HG03571 (cell line): Measurements from ENCODE around the gene IMPA2.
"Not testable (repeated sequence)": the region's sequence is repeated elsewhere in the genome, so short reads cannot be mapped to it uniquely, and the experiment has no call there.

Experiments used
- ATAC-seq: cut with Tn5 transposase; IDR thresholded peaks from one replicate; pipeline ENCODE4 v1.9.1; 2021; ENCODE audit not compliant: unreplicated experiment

Gene IMPA2

DNA sequence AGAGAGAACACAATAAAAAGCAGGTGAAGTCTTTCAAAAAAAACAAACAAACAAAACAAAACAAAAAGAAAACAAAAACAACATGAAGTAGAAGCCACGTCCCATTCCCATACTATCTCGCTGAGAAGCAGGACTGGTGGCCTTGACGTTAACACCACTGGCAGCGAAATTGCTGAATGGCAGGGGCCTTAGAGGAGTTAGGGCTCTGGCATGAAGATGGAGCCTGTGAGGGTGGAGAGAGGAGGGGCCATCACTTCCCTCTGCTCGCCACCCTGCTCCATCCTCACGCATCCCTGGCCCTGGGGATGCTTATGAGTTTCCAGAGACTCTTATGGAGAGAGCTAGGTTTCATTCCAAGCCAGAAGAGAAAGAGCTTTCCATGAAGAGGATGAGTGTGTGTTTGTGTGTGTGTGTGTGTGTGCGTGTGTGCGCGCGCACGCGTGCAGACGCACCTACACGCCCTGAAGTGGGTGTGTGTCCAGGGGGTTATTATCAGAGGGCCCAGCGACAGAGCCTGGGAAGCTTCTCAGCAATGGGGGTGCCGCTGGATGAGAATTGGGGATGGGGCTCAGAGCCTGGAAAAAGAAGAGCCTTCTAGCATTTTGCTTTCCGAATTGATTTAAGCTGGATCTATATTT lies 20.4 kb upstream of the IMPA2 start:
- ATAC-seq: no peak

DNA sequence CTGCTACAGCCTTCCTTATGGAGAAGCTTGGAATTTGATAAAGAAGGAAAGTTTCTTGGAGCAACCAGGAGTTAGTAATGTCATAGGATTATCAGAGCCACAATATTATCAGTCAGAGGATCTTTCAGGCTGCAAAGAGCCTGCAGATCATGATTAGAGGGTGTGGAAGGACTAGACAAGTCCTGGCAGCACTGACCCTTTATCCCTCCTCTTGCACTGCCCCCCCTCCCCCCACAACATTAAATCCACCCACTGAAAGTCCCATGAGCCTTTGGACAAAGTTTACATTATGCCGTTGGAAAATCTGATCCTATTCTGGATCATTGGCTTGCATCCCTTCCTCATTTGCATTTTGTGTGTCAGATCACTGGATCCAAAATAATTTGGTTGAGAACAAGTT lies 18.7 kb upstream of the IMPA2 start:
- no peak for ATAC-seq

DNA sequence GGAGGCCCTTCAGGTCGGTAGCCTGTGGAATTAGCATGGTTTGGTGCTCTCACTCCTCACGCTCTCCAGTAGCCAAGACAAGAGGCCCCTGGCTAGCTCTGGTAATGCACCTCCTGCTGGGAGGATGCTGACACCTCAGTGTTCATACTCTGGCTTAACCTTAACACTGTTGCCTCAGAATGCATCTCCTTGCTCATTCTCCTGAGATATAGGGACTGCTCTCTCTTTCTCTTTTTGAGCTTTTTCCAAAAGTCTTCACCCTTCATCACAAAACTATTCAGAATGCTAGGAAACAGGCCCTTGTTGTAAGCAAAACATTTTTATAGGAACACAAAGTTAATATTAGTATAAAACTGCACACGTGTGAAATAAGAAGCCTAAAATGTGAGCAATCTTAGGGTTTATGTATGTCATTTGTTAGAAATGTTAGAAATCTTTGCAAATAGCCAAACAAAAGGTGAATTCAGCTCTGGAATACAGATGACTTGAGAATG lies 17.3 kb upstream of the IMPA2 start:
- ATAC-seq: no peak

DNA sequence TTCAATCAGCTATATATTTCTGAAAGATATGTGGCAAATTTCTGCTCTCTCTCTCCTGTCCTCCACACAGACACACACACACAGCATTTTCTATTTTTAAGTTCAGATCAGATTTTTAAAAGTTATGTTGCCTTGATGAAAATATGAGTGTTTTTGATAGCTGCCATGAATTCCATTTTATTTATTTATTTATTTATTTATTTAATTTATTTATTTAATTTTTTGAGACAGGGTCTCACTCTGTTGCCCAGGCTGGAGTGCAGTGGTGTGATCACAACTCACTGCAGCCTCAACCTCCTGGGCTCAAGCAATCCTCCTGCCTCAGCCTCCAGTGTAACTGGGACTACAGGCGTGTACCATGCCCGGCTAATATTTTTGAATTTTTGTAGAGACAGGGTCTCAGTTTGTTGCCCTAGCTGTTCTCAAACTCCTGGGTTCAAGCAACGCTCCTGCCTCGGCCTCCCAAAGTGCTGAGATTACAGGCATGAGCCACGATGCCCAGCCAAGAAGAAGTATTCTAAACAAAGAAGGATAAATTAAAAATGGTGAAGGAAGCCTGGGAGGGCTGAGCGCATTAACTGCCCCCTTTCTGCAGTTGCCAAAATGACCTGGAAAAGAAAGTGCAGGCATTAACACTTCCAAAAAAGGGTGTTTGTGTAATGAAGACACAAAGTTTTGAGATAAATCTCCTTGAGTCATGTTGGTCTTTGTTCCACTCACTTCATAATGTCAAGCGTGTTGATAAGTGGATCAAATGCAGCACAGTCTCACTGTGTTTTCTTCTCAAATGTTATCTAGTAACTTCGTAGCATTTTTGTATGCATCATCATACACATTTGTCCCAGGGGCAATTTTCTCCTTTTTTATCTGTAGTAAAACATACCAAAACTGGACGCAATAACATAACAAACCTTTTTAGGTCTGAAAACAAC lies 11.1 kb upstream of the IMPA2 start:
- no peak for ATAC-seq

DNA sequence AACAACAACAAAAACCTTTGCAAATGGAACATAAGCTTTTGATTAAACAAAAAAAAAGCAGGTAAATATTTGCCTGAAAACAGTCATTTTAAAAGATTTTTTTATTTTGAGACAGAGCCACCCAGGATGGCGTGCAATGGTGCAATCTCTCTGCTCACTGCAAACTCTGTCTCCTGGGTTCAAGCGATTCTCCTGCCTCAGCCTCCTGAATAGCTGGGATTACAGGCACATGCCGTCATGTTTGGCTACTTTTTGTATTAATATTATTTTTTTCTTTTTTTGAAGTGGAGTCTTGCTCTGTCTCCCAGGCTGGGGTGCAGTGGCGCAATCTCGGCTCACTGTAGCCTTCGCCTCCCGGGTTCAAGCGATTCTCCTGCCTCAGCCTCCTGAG lies 10.5 kb upstream of the IMPA2 start:
- ATAC-seq: not testable (repeated sequence)

DNA sequence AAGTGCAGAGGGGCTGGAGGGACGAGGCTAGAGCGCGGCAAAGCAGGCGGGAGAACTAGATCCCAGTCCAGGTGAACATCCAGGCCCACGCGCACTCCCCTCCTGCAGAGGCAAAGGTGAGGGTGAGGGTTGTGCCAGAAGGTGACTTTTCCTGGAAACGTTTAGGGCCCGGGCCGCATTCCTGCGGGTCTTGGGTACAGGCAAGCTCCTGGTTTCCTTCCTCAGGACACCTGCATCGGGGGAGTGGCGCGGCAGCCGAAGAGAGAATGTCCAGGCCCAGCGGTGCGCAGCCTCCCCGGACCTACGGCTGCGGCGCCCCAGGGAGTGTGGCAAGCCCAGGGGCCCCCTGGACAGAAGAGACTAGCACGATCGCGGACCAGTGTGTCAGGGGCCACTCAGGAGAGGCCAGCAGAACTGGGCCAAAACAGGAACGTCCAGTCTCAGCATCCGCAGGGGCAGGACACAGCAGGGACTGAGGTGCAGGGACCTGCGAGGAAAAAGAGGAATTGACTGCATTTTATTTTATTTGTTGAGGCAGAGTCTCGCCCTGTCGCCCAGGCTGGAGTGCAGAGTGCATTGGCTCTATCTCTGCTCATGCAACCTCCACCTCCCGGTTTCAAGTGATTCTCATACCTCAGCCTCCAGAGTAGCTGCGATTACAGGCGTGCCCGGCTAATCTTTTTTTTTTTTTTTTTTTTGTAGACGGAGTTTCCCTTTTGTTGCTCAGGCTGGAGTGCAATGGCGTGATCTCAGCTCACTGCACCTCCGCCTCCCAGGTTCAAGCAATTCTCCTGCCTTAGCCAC lies 8.7 kb upstream of the IMPA2 start:
- no peak for ATAC-seq

DNA sequence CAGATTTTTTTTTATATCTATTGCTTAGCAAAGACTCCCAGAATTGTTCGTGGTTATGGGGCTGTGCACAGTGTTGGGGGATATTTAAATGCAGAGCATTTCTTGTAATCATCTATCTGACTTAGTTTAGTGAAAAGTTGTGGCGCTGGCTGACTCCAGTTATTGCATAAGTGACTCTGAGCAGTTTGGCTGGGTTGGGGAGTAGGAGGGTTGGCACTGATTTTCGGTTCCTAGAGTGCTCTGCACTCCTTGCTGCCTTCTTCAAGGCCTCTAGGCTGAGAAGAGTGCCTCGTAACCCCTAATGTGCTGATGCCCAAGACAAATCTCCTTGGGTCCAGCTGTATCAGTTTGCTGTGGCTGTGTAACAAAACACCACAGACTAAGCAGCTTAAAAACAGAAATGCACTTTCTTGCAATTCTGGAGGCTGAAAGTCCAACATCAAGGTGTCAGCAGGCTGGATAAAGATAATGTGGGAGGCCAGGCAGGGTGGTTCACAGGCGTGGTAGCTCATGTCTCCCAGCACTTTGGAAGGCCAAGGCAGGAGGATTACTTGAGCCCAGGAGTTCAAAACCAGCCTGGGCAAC lies 6.5 kb upstream of the IMPA2 start:
- no peak for ATAC-seq

DNA sequence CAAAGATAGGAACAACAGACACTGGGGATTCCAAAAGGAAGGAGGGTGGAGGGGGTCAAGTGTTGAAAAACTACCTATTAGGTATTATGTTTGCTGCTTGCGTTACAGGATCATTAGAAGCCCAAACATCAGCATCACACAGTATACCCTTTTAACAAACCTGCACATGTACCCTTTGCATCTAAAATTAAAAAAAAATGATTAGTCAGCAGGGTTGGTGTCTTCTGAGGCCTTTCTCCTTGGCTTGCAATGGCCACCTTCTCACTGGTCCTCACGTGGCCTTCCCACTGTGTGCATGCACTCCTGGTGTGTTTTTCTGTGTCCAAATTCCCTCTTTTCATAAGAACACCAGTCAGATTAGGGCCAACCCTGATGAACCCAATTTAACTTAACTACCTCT lies 5.6 kb upstream of the IMPA2 start:
- ATAC-seq: no peak

DNA sequence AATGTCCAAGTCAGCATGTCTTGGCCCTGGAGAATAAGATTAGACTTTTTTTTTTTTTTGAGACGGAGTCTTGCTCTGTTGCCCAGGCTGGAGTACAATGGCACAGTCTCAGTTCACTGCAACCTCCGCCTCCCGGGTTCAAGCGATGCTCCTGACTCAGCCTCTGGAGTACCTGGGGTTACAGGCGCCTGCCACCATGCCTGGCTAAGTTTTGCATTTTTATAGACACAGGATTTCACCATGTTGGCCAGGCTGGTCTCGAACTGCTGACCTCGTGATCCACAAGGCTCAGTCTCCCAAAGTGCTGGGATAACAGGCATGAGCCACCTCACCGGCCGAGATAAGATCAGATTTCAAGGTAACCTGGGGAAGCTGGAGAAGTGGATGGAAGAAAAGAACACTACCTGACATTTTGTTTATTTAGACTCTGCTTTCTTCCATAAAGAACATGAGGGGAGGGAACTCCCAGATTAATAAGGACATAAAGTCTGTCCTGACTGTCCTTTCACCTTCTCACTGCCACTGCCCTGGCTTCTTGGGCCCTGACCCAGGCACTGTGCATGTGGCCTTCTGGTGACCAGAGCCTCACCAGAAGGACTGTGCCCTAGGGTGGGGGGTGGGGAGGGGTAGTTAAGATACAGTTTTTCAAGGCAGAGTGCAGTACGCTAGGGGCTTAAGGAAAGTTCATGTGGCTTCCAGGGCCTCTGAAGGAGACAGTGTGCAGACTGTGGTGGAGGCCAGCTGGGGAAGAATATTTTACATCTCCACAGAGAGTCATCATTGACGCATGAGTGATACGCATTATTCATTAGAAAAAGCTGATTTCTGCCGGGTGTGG lies 4.8 kb upstream of the IMPA2 start:
- no peak for ATAC-seq

DNA sequence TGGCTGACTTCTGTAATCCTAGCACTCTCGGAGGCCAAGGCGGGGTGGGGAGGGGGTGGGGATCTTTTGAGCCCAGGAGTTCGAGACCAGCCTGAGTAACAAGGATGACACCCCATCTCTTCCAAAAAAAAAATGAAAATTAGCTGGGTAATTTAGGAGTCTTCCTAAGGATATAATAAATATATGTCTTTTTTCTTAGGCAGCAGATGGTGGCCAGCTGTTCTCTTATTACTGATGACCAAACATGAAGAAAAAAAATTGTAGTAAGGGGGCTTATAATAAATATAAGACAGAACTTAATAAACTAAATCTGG lies 4.2 kb upstream of the IMPA2 start:
- no peak for ATAC-seq

DNA sequence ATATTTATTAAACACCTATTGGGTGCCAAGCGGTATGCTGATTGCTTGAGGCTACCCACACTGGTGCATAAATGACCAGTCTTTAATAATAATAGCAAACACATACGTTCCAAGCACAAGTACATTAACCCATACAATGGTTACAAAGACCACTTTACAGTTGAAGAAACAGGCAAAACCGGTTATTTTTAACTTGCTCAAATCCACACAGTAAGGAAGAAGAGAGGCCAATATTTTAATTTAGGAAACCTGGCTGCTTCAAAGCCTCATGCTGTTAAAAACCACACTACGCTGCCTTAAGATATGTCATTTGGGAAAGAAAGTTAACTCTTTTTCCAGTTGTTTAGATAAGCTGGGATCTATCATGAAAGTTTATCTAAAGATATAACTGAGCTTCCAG lies 2.4 kb upstream of the IMPA2 start:
- ATAC-seq: no peak

DNA sequence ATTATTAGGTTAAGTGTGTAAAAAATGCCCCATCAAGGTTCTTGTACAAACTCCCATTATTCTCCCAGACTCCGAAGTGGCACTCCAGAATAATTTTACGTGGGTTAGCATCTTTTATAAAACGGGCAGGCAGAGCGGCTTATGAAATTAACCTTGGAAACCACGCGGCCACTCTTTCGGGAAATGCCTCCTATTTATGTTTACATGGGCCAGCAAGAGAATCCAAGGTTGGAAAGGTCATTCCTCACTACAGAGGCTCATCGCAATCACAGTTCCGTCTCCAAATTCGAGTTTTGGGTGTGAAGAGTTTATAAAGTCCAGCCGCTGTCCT lies 1.2 kb upstream of the IMPA2 start:
- no peak for ATAC-seq

DNA sequence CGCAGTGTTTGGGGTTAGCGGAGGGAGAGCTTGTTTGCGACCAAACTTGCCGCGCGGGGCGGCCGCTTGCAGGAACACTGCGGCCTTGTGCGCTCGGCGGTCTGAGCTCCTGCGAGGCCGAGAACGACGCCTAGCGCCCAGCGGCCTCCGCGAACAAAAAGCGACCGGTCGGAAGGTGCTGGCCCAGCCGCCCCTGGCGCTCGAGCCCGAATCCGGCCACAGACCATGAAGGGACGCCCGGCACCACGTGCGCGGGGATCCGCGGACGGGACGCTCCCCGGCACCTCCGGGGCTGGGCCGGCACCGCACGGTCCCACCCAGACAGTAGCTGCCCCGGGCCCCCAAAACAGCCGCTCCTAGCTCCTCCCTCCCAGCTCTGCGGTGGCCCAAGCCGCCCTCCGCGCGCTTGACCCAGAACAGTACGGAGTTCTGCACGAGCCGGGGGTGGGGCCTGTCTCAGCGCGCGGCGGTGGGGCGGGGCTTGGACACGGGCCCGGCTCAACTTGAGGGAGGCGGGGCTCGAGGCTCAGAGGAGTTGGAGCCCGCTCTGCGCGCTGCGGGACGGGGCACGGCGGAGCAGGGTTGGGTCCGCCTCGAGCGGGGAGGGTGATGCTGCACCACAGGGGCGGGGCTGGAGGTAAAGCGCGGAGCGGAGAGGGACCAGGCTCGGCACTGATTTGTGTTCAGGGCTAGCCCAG lies 664 bp upstream of the IMPA2 start:
- peak; percentile 84 for ATAC-seq

DNA sequence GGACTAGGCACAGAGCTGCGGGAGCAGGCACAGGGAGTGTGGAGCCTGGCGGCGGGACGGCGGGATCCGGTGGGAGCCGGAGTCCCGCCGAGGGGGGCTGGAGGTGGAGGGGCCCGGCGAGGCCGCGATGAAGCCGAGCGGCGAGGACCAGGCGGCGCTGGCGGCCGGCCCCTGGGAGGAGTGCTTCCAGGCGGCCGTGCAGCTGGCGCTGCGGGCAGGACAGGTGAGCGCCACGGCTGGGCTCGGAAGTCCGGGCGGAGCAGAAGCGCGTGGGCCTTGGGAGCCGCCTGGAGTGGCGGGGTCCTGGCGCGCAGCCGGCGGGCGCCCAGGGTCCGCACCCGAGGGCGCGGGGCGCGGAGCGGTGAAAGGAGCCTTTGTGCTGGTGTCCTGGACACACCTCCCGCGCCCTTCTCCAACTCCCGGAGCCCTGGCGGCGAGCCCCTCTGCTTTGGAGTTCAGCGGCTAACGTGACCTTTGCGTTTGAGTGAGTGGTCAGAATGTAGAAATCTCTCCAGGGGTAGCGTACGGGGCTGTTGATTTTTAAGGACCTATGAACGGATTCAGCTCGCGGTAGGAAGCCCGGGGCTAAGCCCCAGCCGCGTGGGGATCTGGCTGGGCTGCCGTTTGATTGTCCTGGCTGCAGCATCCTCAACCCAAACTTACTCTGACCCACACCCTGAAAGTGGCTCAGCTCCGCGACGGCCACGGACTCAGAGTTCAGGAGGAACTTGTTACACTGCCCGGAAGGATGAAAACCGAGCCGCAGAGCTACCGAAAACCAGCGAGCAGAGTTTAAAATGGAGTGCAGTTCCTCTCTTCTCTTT lies 448 bp downstream of the IMPA2 start:
- peak; percentile 20 for ATAC-seq

DNA sequence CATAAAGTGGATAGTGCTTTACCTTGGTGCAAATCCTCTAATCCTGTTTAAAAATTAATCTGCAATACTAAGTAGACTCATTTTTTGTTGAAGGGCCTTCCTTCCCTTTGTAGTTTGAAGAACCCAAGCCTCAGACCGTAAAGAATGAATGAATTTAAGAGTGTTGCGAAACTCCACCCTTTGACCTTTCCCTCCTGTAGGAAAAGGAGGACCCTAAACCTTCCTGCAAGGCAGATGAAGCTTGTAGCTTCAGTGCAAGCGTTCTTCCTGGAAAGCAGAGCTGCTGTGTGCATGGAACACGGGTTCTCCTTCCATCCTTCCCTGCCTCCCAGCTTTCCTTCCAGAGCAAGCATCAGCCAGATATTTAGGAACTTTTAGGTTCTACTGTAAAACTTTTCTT lies 1.7 kb downstream of the IMPA2 start:
- ATAC-seq: no peak

DNA sequence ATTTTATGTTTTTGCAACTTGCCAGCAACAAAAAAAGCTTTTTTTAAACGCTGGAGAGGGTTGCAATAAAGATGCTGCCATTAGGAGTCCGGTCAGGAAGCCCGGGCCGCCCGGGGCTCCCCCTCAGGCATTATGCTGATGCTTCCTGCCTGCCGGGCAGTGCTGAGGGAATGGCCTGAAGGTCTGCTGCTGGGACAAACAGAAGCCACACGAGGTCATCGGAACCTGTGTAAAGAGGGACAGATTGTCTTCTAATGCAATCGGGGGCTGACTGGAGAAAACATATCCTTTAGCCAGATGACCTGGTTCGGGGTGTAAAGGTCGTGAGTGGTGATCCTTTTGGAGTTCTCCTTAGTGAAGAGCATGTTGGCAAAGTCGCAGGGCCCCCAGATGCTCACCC lies 2.3 kb downstream of the IMPA2 start:
- ATAC-seq: no peak

DNA sequence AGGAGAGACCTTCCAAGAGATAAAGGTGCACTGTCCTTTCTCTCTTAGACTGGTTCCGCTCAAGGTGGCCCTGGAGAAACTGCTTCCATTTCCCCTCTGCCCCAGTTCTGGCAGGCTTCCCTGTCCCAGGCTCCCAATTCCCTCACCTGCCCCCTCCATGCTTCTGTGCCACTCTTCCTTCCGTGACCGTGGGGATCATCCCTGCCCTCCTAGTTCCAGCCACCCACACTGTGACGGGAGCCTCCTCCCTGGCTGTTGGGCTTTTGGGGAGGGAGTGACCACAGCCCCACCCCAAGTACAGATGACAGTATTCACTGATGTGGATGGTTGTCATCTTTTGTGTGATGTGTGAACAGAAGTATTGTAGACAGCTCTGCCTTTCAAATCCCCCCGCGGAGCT lies 2.8 kb downstream of the IMPA2 start:
- ATAC-seq: no peak

DNA sequence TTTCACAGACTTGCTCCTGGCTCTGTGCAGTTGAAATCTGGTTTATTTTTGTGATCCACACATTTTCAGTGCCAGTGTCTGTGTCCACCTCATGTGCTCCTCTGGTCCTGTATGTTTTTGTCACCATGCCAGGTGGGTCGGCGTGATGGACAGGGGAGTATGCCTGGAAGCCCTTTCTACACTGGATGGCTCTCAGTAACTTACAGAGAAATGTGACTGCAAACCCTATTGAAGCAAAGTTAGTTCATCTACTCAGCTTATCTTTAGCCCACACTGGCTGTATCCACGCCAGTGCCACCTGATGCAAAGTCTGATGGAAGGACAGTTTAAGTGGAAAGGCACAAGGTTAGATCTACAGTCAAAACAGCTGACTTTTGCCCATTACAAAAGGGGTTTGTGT lies 4.3 kb downstream of the IMPA2 start:
- no peak for ATAC-seq

DNA sequence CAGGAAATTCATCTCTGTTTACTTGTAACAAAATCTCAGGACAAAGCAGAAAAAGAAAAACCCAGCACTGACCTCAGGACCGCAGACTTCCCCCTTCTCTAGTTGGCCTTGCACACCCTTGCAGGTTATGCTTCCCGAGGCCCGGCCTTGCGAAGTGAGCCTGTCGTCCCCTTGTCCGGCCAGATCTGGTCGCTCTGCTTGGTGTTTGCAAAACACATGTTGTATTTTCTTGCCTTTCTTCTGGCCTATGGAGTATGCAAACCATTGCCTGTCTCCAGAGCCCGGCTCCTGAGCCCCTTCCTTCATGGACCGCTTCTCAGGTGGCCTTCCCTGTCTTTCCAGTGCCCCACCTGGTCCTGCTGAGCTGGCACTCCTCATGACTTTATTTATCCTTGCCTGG lies 4.8 kb downstream of the IMPA2 start:
- ATAC-seq: no peak
